ENCODE results near the gene NF2. TPM values are rescaled to one million over a fixed set of nuclear protein-coding genes. Genes with fewer than 3 reads are reported as not detected.

NF2 gene
- polyA plus RNA-seq, 2 of the 4 experiments (the other 2 are of a cell fraction): 14.4 to 23.7 TPM

DNA sequence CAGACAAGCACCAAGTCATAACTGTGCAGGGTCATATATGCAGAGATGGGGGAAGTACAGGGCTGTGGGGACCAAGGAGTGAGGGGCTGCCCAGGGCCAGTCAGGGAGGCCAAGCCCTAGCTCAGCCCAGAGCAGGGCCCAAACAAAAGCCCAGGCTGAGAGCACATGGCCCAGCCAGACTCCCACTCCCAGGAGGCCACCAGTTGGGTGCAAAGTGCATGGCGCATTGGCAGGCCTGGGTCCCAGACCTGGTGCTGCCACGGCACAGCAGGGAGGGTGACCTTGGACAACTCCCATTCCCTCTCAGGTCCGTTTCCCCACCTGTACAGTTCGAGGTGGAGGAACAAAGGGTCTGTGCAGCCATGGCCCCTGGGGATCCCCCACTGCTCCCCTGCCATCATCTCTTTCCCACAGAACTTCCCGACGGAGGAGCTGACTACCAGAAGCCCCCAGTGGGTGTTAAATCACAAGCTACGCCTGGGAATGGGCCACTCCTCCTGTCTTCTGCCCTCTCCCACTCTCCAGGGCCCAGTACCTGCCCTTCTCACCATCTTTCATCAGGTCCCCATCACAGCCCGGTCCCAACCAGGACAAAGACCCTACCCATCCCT is 23.1 kb upstream of the NF2 start:
- ATAC-seq: peak; percentile 59 to 65
- peak overlapping the region; percentile 84 to 99 for H3K27ac ChIP-seq

DNA sequence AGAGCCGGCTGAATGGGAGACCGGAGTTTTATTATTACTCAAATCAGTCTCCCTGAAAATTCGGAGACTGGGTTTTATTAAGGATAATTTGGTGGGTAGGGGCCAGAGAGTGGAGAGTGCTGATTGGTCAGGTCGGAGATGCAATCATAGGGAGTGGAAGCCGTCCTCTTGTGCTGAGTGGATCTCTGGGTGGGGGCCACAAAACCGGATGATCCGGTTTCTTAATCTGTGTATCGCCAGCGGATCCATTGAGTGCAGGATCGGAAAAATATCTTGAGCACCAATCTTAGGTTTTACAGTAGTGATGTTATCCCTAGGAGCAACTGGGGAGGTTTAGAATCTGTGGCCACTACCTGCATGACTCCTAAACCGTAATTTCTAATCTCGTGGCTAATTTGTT is 21.6 kb upstream of the NF2 start:
- Histone ChIP-seq H3K27ac (peak overlapping the region; percentile 84 to 99), H3K4me1 (peaks cover 7% of the 10 kb centered on the region; the same call in 2 of the 3 replicates), H3K4me3 (peak overlapping the region; percentile 71), H3K9me3 (no peaks in the 10 kb centered on the region), H3K4me2 (peak overlapping the region; percentile 60)
- ChIA-PET POLR2A (interaction anchor here (0.7 kb wide), 1 partner anchor 213 kb away, joined by 8 read pairs; no protein-coding TSS in a partner anchor), CTCF (no interaction called here)
- ATAC-seq: no peak
- TF ChIP-seq SMC3 (IDR thresholded peaks at IDR 0.05): no peak
- TF ChIP-seq CEBPB (IDR thresholded peaks at IDR 0.05): no peak
- no peak for TF ChIP-seq MYC (IDR thresholded peaks at IDR 0.05; ENCODE audit: borderline replicate concordance, low read length)
- TF ChIP-seq NPAS2 (CRISPR knock-in tag; IDR thresholded peaks at IDR 0.05; ENCODE audit: borderline replicate concordance): no peak
- TF ChIP-seq BHLHE40 (IDR thresholded peaks at IDR 0.05; ENCODE audit: low read depth, low read length): no peak
- TF ChIP-seq ZC3H11A (IDR thresholded peaks at IDR 0.05): no peak
- no peak for TF ChIP-seq ESRRA (IDR thresholded peaks at IDR 0.05; ENCODE audit: borderline replicate concordance, low read length)
- no peak for TF ChIP-seq MAZ (IDR thresholded peaks at IDR 0.05; ENCODE audit: borderline replicate concordance, low read depth, low read length)
- TF ChIP-seq HDAC2 (IDR thresholded peaks at IDR 0.05): no peak
- TF ChIP-seq, protein P1, sequence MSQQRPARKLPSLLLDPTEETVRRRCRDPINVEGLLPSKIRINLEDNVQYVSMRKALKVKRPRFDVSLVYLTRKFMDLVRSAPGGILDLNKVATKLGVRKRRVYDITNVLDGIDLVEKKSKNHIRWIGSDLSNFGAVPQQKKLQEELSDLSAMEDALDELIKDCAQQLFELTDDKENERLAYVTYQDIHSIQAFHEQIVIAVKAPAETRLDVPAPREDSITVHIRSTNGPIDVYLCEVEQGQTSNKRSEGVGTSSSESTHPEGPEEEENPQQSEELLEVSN (IDR thresholded peaks at IDR 0.05; ENCODE audit: borderline replicate concordance, low read depth): no peak
- TF ChIP-seq RCOR1 (IDR thresholded peaks at IDR 0.05; ENCODE audit: low read depth, low read length): no peak
- no peak for TF ChIP-seq NR3C1 (IDR thresholded peaks at IDR 0.05)
- TF ChIP-seq, protein P2, sequence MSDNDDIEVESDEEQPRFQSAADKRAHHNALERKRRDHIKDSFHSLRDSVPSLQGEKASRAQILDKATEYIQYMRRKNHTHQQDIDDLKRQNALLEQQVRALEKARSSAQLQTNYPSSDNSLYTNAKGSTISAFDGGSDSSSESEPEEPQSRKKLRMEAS (IDR thresholded peaks at IDR 0.05): no peak
- TF ChIP-seq RAD21 (conservative IDR thresholded peaks at IDR 0.05 in 1 of 2, IDR thresholded peaks at IDR 0.05 in 1 of 2): no peak
- TF ChIP-seq HEYL (CRISPR knock-in tag; IDR thresholded peaks at IDR 0.05): no peak
- TF ChIP-seq ZSCAN20 (CRISPR knock-in tag; IDR thresholded peaks at IDR 0.05): no peak
- no peak for TF ChIP-seq POLR2A (IDR thresholded peaks at IDR 0.05; ENCODE audit: low read length)
- no peak for TF ChIP-seq JUN (IDR thresholded peaks at IDR 0.05)
- TF ChIP-seq CBX8 (IDR thresholded peaks at IDR 0.05): no peak
- WGBS (ENCODE audit: missing lambda C conversion rate): 89% methylated on average over 12 of the region's 12 CpGs
- no peak for DNase-seq (ENCODE audit: low read depth in 1 of 2, low spot score in 1 of 2)
- no peak for FAIRE-seq

More for the DNA sequence above, 23.1 kb upstream of the NF2 start:
- no peak for FAIRE-seq
- Histone ChIP-seq H3K4me3 (peak overlapping the region; percentile 71), H3K4me2 (peak overlapping the region; percentile 88), H3K4me1 (peaks cover 12% of the 10 kb centered on the region), H3K9me3 (no peaks in the 10 kb centered on the region)
- POLR2A ChIA-PET: interaction anchor here (1.4 kb wide), 1 partner anchor 27 kb away, joined by 3 read pairs; the partner anchor contains the start of gene THOC5
- DNase-seq (ENCODE audit: low read depth in 1 of 2, low spot score in 1 of 2): no peak
- TF ChIP-seq CBX2 (IDR thresholded peaks at IDR 0.05; ENCODE audit: borderline replicate concordance, low read depth): no peak
- TF ChIP-seq KDM5A (IDR thresholded peaks at IDR 0.05): no peak
- no peak for TF ChIP-seq TFCP2L1 (CRISPR knock-in tag; IDR thresholded peaks at IDR 0.05)
- no peak for TF ChIP-seq CHD4 (IDR thresholded peaks at IDR 0.05; ENCODE audit: borderline replicate concordance)
- no peak for TF ChIP-seq CHD2 (IDR thresholded peaks at IDR 0.05; ENCODE audit: low read length, partially characterized antibody)
- TF ChIP-seq, protein P3, sequence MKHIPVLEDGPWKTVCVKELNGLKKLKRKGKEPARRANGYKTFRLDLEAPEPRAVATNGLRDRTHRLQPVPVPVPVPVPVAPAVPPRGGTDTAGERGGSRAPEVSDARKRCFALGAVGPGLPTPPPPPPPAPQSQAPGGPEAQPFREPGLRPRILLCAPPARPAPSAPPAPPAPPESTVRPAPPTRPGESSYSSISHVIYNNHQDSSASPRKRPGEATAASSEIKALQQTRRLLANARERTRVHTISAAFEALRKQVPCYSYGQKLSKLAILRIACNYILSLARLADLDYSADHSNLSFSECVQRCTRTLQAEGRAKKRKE (CRISPR knock-in tag; IDR thresholded peaks at IDR 0.05; ENCODE audit: low read depth): no peak
- no peak for TF ChIP-seq ZFP36 (IDR thresholded peaks at IDR 0.05; ENCODE audit: borderline replicate concordance, partially characterized antibody)
- TF ChIP-seq, protein P4, sequence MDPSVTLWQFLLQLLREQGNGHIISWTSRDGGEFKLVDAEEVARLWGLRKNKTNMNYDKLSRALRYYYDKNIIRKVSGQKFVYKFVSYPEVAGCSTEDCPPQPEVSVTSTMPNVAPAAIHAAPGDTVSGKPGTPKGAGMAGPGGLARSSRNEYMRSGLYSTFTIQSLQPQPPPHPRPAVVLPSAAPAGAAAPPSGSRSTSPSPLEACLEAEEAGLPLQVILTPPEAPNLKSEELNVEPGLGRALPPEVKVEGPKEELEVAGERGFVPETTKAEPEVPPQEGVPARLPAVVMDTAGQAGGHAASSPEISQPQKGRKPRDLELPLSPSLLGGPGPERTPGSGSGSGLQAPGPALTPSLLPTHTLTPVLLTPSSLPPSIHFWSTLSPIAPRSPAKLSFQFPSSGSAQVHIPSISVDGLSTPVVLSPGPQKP (IDR thresholded peaks at IDR 0.05; ENCODE audit: low read depth, low read length): no peak
- no peak for TF ChIP-seq FOSL2 (IDR thresholded peaks at IDR 0.05)
- TF ChIP-seq FOSL2 (CRISPR knock-in tag; IDR thresholded peaks at IDR 0.05): no peak
- no peak for TF ChIP-seq CBX8 (IDR thresholded peaks at IDR 0.05)
- TF ChIP-seq KDM1A (IDR thresholded peaks at IDR 0.05; ENCODE audit: low read depth): no peak
- TF ChIP-seq ZC3H11A (IDR thresholded peaks at IDR 0.05): no peak
- TF ChIP-seq, protein P1 (IDR thresholded peaks at IDR 0.05; ENCODE audit: borderline replicate concordance, low read depth): no peak
- no peak for TF ChIP-seq PHF8 (IDR thresholded peaks at IDR 0.05; ENCODE audit: borderline replicate concordance, low read depth)
- TF ChIP-seq, protein P5, sequence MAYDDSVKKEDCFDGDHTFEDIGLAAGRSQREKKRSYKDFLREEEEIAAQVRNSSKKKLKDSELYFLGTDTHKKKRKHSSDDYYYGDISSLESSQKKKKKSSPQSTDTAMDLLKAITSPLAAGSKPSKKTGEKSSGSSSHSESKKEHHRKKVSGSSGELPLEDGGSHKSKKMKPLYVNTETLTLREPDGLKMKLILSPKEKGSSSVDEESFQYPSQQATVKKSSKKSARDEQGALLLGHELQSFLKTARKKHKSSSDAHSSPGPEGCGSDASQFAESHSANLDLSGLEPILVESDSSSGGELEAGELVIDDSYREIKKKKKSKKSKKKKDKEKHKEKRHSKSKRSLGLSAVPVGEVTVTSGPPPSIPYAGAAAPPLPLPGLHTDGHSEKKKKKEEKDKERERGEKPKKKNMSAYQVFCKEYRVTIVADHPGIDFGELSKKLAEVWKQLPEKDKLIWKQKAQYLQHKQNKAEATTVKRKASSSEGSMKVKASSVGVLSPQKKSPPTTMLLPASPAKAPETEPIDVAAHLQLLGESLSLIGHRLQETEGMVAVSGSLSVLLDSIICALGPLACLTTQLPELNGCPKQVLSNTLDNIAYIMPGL (CRISPR knock-in tag; IDR thresholded peaks at IDR 0.05; ENCODE audit: borderline replicate concordance): no peak
- no peak for TF ChIP-seq MAFK (IDR thresholded peaks at IDR 0.05; ENCODE audit: partially characterized antibody)
- no peak for TF ChIP-seq CEBPB (IDR thresholded peaks at IDR 0.05)
- no peak for TF ChIP-seq JUN (IDR thresholded peaks at IDR 0.05)
- TF ChIP-seq SREBF2 (IDR thresholded peaks at IDR 0.05): no peak
- WGBS (ENCODE audit: missing lambda C conversion rate): 4% methylated on average over 8 of the region's 8 CpGs
- CTCF ChIA-PET: interaction anchor here (1.2 to 1.8 kb wide), 3 partner anchors 9 to 45 kb away, joined by 3 to 5 read pairs (median 3); no protein-coding TSS in a partner anchor

Data from A549 (cell line).